NCI-H82 treated with DMSO at 0.1 percent for 48 hours (cell line): ENCODE results near the gene MERTK.

ENCODE experiments used
- DNase-seq: peaks from one replicate; lab custom pipeline; 2025; ENCODE audit not compliant: unreplicated experiment; lab: John Stamatoyannopoulos, UW

Gene MERTK

GRCh38 chr2:111975053-111975552, 76.7 kb downstream of the MERTK start:
- DNase-seq: no peak

GRCh38 chr2:111975819-111976218, 77.4 kb downstream of the MERTK start:
- DNase-seq: no peak

GRCh38 chr2:111977240-111977639, 78.8 kb downstream of the MERTK start:
- DNase-seq: no peak

GRCh38 chr2:111978452-111979170, 80.2 kb downstream of the MERTK start:
- DNase-seq: no peak

GRCh38 chr2:111981666-111982065, 83.3 kb downstream of the MERTK start:
- no peak for DNase-seq

- DNase-seq: no peak
These were observed 84.4 kb downstream of the MERTK start for GRCh38 chr2:111982822-111983221.

- no peak for DNase-seq
These were observed 85.2 kb downstream of the MERTK start for GRCh38 chr2:111983478-111984212.

- no peak for DNase-seq
These were observed 85.8 kb downstream of the MERTK start for GRCh38 chr2:111984213-111984604.

- DNase-seq: no peak
These were observed 87.1 kb downstream of the MERTK start for GRCh38 chr2:111985514-111985913.

GRCh38 chr2:111986116-111986900, 87.9 kb downstream of the MERTK start:
- no peak for DNase-seq

GRCh38 chr2:111990375-111990774, 92.0 kb downstream of the MERTK start:
- DNase-seq: no peak

- no peak for DNase-seq
These were observed 92.4 kb downstream of the MERTK start for GRCh38 chr2:111990856-111991255.

- no peak for DNase-seq
These were observed 95.6 kb downstream of the MERTK start for GRCh38 chr2:111994042-111994441.

- no peak for DNase-seq
These were observed 96.7 kb downstream of the MERTK start for GRCh38 chr2:111995148-111995547.

GRCh38 chr2:111999809-112000208, 101.4 kb downstream of the MERTK start:
- DNase-seq: no peak

- DNase-seq: no peak
These were observed 102.2 kb downstream of the MERTK start for GRCh38 chr2:112000399-112001135.

GRCh38 chr2:112001136-112001715, 102.8 kb downstream of the MERTK start:
- DNase-seq: no peak

GRCh38 chr2:112001942-112002341, 103.5 kb downstream of the MERTK start:
- no peak for DNase-seq

- no peak for DNase-seq
These were observed 105.3 kb downstream of the MERTK start for GRCh38 chr2:112003576-112004252.

- DNase-seq: no peak
These were observed 105.8 kb downstream of the MERTK start for GRCh38 chr2:112004253-112004645.
